HG03103 (cell line): ENCODE measurements around the gene MRPL11.
A peak's percentile ranks its signal among the peaks of the same experiment; 100 is the strongest.

Experiments
- ATAC-seq: cut with Tn5 transposase; IDR thresholded peaks from one replicate; pipeline ENCODE4 v1.9.1; 2021; ENCODE audit warnings: low read depth; ENCODE audit not compliant: unreplicated experiment

MRPL11 gene

DNA sequence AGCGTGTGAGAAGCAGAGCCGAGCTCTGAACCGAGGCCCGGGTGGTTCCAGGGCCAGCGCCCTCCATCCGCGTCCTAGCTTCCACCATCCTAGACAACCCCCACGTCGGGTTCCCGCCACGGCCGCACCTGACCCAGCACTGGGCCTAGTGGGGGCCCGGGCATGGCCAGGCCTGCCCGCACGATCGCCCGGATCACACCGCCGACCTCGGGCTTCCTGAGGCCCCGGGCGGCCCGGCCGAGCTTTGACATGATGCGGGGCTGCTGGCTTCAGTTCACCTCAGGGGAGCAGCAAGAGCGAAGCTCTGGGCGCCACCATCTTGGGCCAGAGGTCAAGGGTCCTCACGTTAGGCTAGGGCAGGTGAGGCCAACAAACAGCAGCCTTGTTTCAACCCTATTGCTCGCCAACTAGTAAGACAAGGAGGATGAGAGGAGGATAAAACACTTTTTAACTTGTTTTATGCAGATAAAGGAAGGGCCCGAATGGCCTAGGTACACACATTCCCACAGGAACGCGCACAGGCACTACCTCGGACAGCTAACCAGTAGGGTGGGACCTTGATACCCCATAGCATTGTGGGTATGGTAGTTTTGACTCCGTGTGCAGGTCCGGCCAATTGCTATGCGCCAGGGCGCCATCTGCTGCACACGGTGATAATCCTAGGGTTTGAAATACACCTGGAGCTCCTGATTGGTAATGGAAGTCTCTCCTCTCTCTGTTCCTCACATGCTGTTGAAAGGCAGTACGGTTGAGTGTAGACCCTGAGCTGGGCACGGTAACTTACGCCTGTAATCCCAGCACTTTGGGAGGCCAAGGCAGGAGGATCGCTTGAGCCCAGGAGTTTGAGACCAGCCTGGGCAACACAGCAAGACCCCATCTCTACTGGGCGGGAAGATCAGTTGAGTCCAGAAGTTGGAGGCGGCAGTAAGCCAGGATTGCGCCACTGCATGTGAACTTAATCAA, at the start of gene MRPL11:
MRPL11 (minus strand) TSS at position 345 of the 963 bp plus-strand sequence; CDS start at position 251, 94 bp downstream.
- peak; percentile 85 for ATAC-seq

DNA sequence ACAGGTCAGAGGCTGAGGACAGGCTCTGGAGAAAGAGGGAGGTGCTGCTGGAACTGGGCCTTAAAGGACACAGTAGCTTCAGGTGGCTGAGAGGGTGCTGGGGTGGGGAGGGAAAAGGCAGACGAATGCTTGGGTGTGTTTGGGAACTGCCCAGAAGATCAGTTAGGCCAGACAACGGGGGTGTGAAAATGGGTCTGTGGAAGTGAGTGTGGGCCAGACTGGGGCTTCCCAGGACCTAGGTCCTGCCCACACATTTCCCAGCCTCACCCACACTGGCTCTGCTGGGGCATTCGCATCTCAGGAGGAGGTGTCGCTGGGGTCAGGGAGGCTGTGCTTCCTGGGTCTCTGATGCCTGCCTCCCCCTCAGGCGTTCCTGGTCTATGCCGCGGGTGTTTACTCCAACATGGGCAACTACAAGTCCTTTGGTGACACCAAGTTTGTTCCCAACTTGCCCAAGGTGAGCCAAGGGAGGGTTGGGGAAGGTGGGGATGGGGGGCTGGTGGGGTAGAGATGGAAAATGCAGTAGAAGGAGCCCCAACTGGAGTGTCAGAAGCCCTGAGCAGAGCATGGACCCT, 46.2 kb upstream of the MRPL11 start:
- ATAC-seq: no peak

DNA sequence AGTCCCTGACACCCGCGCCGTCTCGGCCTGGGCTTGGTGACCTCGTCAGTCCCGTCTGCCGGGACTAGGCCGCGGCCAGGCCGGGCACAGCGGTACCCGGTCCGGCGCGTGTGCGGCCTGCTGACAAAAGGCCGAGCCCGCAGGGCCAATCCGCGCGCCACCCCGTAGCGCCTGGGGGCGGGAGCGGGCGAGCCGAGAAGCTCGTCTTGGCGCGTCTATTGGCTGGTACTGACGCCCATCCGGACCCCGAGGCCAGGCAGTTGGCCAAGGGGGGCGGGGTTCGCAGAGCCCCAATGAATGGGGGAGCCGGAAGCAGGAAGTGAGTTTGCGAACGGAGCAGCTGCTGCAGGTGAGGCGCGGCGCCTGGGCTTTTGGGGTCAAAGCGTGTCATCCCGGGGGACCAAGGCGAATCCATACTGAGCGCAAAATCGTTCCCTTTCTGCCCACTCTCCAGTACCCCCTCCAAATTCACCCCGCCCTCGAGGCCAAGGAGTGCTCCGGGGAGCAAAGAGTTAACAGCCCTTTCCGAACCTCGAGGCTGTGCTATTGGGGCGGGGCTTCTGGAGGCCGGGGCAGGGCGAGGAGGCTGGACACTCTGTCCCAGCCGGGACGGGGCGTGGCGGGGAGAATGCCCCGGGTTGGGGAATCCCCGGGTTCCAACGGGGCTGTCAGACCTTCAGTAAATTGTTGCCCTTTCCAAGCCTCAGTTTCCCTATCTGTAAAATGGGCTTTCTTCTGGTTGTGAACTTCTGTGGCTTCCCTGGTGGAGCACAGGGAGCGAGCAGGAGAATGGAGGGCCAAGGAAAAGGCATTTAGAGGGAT, 41.7 kb upstream of the MRPL11 start, which contains the start of gene DPP3:
DPP3 (plus strand) TSS at position 318 of the 822 bp plus-strand sequence. CDS start 1,767 bp downstream, outside the sequence.
- peak; percentile 82 for ATAC-seq

DNA sequence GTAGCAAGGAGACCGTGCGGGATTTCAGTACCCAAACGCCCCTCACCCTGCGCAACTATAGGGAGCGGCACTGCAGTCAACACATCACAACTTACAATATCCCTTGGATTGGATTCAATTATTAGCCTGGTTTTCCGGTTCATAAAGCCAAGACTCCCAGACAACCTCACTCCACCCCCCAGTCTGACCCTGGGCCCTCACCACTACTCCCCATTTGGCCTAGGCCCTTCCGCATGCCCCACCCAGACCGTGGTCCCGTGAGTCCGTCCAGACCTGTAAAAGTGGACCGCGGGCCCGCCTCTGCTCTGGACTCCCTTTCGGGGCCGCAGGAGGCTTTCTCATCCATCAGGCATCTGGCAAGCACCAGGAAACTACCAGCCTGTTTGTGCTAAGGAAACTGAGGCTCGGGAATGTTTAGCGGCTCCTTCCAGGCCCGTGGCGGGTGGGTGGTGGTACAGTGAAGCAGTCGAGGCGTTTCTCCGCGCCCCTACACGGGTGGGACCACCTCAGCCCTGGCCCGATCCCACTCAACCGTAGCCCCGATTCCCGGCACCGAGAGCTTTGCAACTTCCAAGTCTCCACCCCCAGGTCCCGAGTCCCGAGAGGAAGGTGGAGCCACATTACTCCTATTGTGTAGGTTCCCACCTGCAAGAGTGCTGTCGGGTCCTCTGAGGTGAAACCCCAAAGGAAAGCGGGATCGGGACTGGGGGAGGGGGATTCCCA, 40.9 kb upstream of the MRPL11 start:
- no peak for ATAC-seq

DNA sequence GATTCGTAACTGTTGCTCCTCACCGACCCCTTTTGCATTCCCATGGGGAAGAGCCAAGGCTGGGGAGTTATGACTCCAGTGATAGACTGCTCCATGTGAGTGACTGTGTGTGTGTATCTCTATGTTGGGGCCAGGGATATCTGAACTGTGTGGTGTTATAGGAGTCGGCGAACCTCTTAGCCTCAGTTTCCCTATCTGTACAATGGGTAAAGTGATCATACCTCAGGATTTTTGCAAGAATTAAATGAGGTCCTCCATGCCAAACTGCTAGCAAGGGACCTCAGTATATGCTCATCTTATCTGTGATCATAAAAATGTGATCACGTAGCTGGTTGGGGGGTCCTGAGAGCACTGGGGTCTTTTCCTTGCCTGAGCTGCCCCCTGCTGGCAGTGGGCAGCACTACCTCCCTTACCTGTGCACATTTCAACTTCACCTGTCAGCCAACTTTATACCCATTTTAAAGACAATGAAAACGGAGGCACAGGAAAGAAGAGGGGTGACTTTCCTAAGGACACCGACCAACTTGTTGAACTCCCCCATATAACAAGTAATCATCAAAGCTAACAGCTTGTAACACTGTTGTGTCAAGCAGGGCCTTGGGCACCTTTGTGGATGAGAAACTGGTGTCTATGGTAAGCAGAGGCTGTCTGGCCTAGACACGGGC, 40.2 kb upstream of the MRPL11 start:
- ATAC-seq: no peak

DNA sequence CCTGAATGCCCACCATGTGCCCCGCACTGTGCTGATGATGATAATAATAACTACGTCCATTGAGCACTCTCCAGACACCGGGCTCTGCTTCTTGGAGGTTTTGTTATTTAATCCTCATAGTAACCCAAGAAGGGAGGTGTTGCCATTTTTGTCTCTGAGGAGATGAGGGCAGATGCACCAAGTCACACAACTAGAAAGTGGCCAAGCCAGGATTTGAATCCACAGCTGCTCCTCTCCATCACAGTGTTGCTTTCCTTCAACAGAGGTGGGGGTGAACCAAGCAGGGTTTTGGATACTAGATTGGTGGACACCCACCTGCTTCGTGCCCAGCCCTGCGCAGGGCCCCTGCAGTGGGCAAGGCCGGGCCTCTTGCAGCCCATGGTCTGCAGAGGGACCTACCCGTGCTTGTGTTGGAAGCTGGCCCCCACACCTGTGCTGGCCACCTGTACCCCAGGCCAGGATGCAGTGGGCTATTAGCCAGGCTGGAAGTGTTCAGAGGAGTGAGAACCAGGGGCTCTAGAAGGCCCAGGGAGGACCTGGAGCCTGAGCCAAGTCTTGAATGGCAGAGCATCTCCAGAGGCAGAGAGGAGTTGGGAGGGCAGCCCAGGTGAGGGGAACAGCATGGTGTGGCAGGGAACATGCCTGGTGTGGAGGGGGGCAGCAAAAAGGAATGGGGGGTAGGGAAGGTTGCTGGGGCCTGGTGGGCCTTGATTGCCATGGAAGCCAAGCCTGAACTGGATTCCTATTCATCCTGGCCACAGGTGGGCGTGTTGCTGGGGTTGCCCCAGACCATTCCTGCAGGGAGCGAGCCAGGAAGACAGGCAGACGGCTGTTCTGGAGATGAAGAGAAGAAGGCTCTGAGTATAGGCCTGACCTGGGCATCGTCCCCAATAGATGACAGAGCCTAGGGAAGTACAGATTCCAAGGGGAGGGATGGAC, 38.9 kb upstream of the MRPL11 start:
- ATAC-seq: no peak

DNA sequence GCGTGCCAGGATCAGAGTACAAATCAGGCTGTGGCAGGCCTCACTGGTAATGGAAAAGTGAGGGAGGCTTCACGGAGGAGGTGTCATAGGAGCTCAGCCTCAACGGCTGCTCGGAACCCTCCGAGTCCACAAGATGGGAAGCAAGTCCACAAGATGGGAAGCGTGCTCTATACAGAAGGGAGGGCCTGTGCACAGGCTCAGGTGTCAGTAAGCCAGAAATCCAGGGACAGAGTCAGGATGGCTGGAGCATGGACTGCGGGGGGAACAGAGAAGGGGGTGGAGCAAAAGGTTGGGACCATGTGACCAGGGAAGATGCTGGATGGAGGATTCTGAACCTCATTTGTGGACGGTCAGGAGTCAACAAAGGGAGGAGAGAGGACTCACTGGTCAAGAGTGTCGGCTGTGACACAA, 38.2 kb upstream of the MRPL11 start:
- no peak for ATAC-seq

DNA sequence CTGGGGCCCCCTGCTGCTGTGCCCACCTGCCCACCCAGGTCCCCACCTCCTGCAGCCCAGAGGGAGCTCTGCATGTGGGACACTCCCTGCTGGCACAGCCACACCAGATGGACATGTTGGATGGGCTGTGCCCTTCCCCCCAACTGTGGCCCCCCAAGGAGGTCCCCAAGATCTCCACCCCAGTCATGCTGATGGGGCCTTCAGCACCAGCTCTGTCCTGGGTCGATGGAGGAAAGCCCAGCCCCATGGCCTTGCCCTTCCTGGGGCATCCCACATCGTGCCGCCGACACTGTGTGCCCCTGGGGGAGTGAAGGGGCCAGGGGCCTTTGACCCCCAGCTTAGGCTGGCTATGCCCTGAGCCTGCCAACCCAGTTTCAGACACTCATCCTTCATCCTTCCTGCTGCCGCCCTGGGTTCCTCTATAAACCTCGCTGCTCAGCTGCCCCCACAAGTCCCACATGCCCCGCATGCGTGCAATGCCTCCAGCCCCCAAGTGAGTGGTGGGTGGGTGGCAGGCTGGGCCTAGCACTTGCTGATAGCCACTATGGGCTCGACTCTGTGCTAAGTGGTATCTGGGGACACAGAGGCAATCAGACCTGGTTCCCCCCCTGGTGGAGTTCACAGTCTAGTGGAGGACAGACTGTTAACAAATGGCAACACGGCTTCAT, 37.7 kb upstream of the MRPL11 start:
- no peak for ATAC-seq

DNA sequence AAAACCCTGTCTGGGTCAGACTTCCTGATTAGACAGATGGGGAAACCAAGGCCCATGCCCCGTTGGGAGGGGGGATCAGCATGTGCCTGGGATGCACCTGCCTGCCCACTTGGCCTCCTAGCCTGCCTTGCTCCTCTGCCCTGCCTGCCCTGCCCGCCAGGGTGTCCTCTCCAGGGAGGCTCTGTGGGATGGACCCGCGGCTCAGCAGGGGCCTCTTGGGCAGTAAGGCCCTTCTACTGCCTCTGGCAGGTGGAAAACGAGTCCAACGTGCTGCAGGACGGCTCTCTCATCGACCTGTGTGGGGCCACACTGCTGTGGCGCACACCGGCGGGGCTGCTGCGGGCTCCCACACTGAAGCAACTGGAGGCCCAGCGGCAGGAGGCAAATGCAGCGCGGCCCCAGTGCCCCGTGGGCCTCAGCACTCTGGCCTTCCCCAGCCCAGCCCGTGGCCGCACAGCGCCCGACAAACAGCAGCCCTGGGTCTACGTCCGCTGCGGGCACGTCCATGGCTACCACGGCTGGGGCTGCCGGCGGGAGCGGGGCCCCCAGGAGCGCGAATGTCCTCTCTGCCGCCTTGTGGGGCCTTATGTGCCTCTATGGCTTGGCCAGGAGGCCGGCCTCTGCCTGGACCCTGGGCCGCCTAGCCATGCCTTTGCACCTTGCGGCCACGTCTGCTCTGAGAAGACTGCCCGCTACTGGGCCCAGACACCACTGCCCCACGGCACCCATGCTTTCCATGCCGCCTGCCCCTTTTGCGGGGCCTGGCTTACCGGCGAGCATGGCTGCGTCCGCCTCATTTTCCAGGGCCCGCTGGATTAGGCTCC, 36.9 kb upstream of the MRPL11 start:
- ATAC-seq: no peak

DNA sequence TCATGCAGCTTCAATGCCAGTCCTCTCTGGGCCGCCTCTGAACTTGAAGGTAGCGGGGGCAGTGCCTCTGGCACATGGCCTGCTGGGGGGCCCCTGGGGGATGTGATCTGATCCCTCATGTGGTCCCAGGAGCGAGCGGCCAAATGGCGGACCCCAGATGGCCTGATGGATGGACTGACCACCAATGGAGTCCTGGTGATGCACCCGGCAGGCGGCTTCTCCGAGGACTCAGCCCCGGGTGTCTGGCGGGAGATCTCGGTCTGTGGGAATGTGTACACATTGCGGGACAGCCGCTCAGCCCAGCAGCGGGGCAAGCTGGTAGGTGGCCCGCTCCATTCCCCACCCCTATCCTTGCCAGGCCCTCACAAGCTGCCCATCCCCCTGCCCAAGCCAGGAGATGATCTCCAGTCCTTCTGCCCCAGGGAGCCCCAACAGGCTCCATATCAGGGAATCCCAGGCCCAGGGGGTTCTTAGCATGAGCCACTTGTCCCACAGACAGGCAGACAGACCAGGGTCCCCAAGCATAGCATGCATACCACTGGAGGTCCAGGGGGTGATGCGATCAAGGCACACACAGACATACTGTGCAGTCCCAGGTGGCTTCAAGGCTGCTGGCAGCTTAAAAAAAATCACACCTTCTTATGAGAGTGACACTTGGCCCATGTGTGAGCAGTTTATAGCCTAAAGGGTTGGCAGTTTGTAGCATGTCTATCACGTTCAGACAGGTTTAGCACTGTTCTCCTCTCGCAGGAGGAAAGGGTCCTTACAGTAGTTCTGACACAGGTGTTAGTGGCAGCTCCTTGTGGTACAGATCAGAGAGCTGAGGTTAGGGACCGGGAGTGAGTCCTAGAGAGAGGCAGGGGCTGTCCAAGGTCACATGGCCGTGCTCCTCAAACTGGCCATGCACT, 35.2 kb upstream of the MRPL11 start:
- ATAC-seq: no peak

DNA sequence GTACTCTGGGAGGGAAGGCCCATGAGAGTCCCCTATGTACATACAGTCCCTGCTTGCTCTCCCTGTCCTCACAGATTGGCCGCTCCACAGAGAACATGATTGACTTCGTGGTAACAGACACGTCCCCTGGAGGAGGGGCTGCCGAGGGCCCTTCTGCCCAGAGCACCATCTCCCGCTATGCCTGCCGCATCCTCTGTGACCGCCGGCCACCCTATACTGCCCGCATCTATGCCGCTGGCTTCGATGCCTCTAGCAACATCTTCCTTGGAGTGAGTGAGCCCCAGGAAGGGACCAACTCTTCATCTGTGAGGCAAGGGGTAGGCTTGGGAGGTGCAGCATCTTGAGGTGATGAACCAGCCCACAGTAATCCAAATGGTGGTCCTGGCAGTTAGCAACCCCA, 34.5 kb upstream of the MRPL11 start:
- ATAC-seq: no peak

DNA sequence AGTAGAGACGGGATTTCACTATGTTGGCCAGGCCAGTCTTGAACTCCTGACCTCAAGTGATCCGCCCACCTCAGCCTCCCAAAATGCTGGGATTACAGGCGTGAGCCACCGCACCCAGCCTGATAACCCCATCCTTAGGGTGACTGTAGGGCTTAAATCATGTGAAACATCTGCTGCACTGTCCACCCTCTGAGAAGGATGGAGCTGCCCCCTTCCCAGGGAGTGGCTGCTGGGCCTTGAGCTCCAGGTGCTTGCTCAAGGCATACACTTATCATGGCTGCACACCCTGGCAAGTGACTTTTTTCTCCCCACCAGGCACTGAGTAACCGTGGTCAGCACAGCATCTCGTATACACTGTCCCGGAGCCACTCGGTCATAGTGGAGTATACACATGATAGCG, 33.4 kb upstream of the MRPL11 start:
- no peak for ATAC-seq

DNA sequence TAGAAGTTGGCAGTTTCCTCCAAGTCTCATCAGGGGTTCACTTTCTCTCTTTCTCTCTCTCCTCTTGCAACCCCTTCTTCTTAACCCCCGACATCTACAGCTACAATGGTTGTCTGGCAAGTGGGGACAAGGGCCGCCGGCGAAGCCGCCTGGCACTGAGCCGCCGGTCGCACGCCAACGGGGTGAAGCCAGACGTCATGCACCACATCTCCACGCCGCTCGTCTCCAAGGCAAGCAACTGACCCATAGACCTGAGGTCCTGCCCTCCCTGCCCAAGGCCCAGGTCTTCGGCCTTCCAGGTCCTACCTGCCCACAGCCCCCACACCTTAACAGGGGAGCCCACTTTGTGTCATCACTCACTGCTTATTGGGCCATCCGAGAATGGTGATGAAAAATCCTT, 32.5 kb upstream of the MRPL11 start:
- no peak for ATAC-seq

DNA sequence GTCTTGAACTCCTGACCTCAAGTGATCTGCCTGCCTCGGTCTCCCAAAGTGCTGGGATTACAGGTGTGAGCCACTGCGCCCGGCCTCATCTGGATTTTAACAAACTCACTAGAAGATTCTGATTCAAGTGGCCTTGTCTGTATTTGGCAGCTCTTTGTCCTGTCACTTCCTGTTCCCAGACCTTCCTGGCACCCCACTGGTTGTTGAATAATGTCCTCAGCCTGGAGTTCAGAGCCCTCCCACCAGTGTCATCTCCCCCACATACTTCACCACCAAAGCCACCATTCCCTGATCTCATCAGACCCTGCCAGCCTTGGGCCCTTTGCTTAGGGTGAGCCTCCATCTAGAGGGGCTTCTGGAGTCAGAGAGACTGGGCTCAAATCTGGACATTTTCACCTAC, 31.4 kb upstream of the MRPL11 start:
- no peak for ATAC-seq

DNA sequence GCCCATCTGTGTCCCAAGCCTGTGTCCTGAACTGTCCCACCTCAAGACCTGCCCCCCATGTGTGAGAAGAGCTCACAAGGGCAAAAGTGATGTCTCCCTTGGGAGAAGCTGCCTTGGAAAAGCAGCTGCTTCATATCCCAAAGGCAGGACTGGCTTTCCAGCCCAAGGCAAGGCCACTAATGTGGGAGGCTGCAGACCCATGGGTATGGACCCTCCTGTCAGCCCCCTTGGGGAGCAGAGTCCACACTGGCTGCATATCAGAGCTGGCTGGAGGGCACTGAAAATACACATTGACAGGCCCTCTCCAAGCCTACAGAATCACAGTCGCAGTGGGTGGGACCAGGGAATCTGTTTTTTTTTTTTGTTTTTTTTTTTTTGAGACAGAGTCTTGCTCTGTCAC, 30.8 kb upstream of the MRPL11 start:
- ATAC-seq: no peak

DNA sequence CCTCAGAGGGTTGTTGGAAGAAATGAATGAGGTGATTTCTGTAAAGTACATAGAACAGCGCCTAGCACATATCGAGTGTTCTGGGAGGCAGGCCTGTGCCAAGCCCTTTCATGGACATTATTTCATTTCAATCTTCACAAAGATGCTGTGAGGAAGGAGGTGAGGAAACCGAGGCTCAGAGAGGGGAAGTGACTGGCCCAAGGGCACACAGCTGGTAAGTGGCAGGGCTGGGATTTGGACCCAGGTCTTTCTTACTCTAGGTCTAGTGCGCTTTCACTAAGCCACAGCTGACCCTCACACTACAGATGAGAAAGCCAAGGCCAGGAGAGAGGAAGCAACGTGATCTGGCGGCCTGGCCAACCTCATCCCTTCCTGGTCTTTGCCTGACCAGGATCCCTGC, 30.0 kb upstream of the MRPL11 start:
- no peak for ATAC-seq
